Hematopoietic multipotent progenitor cell treated with erythropoietin and hydrocortisone succinate and interleukin-3 and kit ligand, for 4 days (in vitro differentiated cells): ENCODE results near the gene ARID1B.
A peak's percentile ranks its signal among the peaks of the same experiment; 100 is the strongest.

Source experiments
- DNase-seq: peaks from one replicate; pipeline ENCODE4 v3.0.0-alpha.2; 2015

ARID1B gene

DNA sequence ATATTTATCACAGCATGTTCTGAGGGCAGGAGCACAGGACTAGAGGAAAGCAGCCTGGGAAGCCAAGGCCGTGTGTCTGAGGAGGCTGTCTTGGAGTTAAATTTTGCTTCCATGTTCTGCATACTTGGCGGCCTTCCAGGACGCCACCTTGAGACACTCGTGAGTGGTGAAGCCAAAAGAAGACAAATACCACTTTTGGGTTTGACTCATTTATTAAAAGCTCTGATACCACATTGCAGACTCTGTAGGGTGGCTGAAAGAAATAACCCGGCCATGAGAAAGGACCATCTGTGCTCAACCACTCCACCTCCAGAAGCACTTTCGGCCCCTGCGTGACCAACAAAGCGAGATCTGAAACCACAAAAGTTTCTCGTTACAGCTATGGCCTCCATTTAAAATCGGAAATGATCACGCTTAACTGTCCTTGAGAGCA lies 426.1 kb downstream of the ARID1B start:
- DNase-seq, result no peak

DNA sequence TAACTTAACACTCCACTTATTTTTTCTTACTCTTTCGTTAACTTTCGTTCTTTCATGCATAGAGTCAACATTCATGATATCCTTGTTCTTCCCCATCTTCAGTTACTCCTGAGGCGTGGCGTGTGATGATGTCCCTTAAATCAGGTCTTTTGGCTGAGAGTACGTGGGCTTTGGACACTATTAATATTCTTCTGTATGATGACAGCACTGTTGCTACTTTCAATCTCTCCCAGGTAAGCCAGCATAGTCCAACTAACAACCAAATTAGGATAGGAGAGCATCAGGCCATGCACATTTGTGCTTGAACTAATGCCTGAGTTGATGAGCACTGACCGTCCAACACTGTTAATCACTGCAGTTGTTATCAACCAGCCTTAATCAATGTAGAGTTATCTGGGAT lies 426.6 kb downstream of the ARID1B start:
- DNase-seq, result no peak

DNA sequence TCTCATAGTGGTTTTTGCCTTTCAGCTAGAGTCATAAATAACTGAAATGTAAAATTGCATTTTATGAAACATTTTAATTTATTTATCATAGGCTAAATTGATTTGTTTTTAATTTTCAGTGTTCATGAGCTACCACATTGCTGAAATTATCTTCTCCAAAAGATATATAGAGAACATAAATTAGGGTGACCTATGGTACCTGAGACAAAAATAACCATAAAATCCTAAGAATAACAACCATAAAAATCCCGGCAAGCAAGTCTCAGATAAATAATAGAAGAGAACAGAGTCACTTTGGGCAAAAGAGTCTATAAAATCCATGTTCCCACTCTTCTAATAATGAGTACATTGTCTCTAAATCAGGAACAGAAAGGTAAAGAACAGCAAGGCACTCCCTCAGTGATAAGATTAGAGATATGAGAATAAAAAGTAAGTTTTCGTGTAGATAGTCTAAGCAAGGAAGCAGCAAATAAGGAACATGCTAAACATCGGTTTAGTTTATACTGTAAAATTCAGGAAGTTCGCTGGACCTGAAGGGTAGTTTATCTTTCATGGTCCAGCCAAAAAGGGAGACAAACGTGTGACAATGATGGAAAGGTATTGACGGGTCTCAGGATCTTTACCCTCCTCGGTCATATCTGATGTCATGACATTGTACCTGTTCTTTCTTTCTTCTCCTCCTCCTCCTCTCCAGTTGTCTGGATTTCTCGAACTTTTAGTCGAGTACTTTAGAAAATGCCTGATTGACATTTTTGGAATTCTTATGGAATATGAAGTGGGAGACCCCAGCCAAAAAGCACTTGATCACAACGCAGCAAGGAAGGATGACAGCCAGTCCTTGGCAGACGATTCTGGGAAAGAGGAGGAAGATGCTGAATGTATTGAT lies 428.5 kb downstream of the ARID1B start:
- DNase-seq, result no peak

DNA sequence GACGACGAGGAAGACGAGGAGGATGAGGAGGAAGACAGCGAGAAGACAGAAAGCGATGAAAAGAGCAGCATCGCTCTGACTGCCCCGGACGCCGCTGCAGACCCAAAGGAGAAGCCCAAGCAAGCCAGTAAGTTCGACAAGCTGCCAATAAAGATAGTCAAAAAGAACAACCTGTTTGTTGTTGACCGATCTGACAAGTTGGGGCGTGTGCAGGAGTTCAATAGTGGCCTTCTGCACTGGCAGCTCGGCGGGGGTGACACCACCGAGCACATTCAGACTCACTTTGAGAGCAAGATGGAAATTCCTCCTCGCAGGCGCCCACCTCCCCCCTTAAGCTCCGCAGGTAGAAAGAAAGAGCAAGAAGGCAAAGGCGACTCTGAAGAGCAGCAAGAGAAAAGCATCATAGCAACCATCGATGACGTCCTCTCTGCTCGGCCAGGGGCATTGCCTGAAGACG lies 429.2 kb downstream of the ARID1B start:
- DNase-seq, result no peak

DNA sequence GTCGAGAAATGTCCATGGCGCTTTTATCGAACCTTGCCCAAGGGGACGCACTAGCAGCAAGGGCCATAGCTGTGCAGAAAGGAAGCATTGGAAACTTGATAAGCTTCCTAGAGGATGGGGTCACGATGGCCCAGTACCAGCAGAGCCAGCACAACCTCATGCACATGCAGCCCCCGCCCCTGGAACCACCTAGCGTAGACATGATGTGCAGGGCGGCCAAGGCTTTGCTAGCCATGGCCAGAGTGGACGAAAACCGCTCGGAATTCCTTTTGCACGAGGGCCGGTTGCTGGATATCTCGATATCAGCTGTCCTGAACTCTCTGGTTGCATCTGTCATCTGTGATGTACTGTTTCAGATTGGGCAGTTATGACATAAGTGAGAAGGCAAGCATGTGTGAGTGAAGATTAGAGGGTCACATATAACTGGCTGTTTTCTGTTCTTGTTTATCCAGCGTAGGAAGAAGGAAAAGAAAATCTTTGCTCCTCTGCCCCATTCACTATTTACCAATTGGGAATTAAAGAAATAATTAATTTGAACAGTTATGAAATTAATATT lies 430.4 kb downstream of the ARID1B start:
- DNase-seq, result no peak

DNA sequence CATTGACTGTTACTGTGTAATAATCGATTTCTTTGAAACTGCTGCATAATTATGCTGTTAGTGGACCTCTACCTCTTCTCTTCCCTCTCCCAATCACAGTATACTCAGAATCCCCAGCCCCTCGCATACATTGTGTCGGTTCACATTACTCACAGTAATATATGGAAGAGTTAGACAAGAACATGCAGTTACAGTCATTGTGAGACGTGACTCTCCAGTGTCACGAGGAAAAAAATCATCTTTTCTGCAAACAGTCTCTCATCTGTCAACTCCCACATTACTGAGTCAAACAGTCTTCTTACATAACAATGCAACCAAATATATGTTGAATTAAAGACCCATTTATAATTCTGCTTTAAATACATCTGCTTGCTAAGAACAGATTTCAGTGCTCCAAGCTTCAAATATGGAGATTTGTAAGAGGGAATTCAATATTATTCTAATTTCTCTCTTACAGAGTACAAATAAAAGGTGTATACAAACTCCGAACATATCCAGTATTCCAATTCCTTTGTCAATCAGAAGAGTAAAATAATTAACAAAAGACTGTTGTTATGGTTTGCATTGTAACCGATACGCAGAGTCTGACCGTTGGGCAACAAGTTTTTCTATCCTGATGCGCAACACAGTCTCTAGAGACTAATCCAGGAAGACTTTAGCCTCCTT lies 432.8 kb downstream of the ARID1B start:
- no peak for DNase-seq

DNA sequence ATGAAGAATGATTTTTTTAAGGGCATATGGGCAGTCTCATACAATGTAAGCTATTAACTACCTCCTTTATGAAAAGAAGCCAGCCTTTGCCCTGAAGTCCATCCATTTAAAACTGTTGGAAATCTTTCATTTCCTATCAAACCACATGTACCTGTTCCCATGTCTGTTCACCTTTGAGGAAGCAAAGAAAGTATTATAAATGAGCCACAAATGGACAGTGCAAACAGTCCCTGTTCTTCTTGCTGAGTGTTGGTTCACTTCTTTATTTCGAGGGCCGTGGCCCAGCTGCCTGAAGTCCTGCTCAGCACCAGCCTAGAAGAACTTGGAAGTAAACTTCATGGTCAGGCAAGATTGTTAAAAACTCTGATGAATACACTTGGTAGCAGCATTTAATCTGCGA lies 433.8 kb downstream of the ARID1B start:
- no peak for DNase-seq

DNA sequence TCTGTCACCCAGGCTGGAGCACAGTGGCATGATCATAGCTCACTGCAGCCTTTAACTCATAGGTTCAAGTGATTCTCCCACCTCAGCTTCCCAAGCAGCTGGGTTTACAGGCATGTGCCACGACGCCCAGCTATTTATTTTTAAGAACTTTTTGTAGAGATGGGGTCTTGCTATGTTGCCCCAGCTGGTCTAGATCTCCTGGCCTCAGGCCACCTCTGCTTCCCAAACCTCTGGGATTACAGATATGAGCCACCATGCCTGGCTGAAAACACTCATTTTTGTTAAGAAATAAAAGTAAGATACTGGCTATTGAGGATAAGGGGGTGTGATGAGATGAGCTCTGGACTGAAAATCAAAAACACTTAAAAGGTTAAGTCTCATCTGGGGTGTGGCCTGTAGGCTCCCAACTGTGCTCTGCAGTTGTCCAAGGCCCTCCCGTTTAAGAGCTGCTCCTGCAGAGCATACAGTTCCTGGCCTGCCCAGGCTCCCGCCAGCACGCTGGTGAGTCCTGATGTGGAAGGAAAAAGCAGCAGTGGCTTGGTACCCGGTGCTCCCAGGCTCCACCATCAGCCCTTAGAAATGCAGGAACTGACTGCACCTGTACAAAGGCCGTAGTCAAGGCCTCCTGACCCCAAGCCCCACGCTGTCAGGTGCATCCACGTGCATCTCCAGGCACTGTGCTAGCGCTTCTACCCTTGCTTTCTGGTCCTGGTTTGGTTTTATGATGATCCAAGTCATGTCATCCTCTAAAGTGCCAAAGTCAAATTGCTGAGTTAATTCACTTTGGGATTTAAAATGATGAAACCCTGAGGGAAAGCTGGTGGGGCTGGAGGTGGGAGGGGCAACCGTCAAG lies 434.7 kb downstream of the ARID1B start:
- no peak for DNase-seq

DNA sequence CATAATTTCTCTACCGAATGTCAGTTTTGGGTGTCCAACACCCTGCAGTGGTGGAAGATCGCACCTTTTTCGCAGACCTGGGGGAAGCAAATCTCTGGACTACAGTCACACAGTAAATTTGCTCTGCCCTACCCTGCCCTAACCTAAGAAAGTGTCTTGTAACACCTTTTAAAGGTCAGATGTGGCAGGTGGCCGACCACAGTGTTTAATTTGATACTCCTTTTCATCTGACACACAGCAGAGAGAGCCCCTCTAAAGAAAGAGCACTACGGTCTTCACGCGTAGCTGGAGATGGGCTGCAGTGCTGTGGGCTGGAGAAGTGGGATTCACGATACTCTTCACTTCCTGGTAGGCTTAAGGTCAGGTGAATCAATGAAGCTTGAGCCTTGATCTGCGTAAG lies 436.2 kb downstream of the ARID1B start:
- no peak for DNase-seq

DNA sequence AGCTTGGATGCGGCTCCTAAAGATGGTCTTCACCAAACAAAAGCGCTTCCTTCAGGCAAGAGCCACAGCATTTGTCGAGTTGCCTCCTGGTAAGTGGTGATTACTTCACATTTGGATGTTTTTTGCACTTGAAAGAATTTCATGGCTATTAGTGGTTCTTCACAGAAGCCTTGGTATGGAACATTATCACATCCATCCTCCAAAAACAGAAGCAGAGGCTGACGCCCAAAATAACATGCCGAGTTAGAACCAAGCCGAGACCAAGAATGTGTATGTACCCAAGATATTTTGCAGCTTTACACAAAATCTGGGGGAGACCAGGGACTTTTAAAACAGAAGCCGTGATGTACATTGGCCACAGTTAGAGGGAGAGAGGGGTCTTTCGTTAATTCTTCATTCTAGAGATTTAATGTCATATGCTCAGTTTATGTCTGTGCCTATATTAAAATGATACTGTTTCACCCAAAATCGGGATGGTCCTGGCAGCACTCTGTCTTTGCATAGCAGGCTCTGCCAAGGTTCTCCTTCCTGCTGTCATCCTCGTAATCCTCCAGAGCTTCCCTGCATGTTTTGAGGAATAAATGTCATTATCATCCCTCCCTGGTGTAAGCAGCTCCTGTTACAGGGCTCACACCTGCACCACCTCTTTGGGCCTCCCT lies 436.9 kb downstream of the ARID1B start:
- no peak for DNase-seq

DNA sequence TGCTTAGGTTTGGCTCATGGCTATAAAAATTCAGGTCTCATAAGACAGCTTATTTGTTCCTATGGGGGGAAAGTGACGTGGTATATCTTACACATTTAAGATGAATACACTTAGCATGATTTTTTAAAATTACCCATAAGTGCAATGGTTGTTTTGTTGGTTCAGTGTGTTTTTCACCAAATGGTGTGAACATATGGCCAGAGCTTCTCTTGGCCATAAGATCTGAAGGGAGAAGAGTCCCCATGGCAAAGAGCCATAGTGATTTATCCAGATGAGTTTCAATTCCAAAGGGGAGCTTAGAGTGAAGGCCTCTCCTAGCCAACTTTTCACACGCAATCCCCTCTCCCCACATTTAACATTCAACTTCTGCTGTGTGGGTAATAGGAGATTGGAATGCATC lies 438.5 kb downstream of the ARID1B start:
- DNase-seq, result no peak

DNA sequence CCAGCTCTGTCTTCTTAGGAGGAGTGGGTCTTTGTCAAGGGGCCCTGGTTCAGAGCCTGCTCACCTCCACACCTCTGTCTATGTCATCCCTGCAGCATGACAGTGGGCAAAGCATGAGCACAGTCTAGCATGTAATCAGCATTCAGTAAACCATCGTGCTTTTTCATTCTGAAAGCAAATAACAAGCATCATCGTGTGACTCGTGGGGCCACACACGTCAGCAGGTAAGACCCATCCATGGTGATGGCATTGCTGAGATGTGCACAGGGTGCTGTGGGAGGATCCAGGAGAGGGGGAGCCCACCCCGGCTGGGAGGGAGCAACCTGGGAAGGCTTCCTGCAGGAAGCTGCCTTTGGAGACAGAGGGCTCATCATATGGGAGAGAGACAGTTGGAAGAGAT lies 439.4 kb downstream of the ARID1B start:
- DNase-seq, result no peak

DNA sequence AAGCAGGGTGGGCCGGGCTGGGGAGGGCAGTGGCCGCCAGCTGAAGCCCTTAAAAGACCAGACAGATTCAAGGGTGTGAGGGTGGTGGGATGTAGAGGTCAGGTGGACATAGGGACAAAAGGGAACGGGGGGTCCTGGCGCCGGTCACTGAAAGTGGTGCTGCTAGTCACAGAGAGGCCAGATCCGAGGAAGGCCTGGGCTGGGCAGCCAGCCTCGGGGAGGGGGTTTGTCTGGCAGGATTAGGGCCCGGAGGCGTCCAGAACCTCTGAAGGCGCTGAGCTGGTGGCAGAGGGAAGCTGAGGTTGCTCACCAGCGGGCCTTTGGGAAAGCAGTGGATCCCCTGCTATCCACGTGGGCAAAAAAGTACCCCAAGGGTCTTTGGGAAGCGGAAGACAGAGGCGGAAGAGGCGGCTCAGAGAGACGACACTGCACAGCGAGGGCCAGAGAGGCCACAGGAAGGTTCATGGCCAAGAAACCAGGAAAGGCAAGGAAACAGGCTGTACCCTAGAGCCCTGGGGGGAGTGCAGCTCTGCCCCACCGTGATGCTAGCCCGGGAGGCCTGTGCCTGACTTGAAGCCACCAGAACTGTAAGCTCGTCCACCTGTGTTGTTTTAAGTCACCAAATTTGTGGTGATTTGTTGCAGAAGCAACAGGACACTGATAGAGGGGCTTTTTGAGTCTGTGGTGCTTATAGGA lies 440.2 kb downstream of the ARID1B start:
- no peak for DNase-seq

DNA sequence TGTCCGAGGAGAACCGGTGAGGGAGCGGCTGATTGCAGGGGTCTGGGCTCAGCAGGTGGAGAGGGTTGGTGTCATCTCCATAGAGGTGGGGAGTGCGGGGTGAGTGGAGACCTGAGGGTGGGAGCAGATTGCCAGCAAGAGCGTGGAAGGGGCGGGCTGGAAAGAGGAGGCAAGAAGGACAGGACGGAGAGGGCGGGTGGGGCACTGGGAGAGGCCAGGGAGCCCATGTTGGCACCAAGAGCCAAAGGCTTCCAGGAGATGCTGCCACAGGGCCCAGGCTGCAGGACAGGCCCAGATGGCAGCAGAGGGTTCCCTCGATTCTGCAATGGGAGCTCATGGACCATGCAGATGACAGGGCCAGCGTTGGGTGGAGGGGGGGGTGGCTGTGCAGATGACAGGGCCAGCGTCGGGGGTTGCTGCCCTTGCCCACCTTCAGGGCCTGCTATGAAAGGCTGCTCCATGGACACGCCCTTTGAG lies 440.8 kb downstream of the ARID1B start:
- DNase-seq, result no peak

DNA sequence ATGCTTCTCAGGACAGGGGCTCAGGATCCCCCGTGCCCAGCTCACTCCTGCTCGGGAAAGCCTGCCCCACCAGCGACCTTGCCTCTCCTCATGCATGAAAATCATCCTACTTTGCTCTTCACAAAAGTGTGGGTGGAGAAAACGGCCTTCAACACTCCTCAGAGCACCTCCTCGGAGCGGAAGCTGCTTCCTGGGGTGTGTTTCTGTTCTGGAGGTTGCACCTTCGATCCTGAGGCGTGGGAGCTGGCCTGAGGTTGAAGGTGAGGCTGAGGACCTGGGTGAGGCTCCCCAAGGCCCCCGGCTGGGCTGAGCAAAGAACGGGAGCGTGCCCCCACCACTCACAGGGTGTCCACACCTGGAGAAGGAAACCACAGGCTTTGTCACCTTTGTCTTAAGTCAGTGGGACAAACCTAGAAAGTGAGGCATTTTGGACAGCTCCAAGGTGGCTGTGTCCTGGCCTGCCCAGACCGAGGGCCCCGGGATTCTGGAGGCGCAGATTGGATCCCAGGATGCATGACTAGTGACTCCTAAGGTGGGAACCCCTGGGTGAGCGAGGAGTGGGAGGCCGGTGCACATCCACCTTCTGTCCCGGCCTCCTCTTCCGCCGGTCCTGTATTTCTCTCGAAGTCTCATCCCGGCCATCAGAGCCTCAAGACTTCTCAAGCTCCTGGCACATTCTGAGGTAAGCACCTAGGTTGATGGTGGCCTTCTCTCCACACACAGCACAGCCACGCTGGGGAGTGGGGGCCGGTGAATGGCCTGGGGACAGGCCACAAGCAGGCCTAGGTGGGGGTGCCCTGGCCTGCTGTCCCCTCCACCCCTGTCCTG lies 441.4 kb downstream of the ARID1B start:
- no peak for DNase-seq

DNA sequence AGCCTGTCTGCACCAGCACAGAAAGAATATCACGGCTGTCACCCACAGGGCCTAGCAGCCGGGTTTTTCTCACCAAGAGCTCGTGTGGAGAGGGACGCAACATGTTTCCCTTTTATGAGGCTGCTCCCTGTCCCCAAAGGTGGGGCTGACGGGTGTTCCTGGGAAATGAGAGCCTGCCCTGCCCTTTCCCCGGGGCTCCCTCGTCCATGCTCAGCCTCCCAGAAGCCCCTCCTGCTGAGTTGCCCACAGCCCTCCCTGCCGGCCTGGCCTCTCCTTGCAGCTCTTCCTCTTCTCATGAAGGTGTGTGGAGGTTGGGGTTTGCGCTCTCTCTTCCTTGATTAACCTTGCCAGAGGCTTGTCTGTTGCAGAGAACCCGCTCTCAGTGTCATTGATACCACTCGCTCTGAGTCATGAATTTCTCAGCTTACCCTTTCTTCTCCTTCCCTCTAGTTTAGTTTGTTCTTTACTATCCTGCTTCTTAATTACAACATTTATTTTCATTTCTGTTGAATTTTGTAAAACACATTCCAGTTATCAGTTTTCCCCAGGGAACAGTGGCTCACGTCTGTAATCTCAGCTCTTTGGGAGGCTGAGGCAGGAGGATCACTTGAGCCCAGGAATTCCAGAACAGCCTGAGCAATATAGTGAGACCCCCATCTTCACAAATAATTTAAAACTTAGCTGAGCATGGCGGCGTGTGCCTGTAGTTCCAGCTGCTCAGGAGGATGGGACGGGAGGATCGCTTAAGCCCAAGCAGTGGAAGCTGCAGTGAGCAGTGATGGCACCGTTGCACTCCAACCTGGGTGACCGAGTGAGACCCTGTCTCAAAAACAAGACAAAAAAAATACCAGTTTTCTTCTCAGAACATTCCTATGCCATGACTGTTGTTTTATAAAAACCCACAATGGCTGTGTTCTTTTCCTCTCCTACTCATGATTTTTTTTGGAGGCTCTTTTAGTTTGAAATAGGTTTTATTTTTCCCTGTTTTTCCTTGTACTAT lies 442.3 kb downstream of the ARID1B start:
- DNase-seq, result no peak

DNA sequence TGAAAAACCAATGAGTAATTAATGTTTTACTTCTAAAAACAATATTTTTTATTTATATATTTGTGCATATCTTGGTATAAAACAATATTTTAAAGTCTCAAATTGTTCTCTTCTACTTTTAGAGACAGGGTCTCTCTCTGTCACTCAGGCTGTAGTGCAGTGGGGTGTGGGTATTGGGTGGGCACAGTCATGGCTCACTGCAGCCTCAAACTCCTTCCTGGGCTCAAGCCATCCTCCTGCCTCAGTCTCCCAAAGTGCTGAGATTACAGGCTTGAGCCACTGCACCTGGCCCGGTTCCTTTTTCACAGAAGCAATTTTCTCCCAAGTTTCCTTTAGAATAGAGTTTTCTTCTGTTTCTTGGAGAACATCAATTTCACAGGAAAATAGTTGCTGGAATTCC lies 443.3 kb downstream of the ARID1B start:
- DNase-seq, result no peak

DNA sequence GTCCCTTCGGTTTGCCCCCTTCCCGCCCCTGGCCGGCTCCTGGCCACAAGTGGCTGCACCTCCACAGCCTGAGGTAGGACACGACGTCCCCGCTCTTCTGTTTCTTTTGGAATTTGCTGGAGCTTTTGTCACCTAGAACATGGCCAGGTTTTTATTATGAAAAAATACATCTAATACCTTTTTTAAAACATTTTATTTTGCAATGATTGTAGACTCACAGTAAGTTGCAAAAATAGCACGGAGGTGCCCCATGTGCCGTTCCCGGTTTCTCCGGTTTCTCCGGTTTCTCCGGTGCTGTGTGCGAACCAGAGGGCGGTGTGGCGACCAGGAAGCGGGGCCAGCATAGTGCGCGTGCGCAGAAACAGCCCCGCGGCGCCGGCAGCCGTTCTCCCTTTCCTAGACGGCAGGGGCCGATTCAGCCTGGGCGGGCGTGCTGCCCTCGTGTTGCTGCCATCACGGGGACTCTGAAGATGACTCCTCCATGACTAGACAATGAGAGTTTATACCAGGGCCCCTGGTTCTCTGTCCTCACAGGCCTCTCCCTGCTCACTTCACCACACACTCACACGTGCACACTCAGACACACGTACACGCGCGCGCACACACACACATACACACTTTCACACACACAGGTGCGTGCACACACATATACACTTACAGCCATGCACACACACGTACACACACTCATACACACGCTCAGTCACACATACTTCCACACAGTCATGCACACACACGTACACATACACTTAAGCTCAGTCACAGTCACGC lies 444.1 kb downstream of the ARID1B start:
- peak; percentile 92 for DNase-seq

DNA sequence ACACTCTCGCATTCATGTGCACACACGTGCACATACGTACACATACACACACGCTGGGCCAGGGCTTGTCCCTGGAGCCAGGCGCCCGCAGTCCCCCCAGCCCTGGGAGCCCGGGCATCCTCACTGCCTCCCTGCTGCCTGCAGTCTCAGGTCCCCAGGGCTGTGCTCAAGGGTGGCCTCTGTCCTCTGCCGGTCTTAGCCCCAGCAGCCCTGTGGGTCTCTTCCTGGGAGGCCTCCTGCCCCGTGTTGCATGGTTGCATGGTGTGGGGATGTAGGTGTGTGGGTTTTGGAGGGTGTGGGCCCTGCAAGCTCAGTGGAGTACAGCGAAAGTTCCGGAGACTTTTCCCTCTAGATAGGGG lies 444.6 kb downstream of the ARID1B start:
- DNase-seq, result no peak
